ENCODE results near the gene ZNF385C.

ZNF385C gene

DNA sequence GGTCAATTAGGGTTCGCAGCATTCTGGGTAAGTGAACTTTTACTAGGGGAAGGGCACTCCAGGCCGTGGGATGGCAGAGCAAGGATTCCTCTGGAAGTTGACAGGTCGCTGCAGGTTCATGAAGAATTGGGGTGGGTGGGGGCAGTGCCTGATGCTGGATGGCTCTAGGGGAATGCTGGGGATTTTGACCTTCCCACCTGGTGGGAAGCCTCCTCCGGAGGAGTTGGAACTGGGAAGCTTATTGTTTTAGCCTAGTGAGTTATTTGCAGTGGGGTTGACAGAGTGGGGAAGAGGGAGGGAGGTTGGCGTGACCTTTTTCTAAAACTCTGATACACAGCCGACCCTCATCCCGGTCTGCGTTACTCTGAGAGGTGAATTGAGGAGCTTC is 47.3 kb downstream of the ZNF385C start:
- H3K4me3 ChIP-seq (ENCODE audit: low read depth, low read length): no peak overlapping the region
- TF ChIP-seq, protein P1, sequence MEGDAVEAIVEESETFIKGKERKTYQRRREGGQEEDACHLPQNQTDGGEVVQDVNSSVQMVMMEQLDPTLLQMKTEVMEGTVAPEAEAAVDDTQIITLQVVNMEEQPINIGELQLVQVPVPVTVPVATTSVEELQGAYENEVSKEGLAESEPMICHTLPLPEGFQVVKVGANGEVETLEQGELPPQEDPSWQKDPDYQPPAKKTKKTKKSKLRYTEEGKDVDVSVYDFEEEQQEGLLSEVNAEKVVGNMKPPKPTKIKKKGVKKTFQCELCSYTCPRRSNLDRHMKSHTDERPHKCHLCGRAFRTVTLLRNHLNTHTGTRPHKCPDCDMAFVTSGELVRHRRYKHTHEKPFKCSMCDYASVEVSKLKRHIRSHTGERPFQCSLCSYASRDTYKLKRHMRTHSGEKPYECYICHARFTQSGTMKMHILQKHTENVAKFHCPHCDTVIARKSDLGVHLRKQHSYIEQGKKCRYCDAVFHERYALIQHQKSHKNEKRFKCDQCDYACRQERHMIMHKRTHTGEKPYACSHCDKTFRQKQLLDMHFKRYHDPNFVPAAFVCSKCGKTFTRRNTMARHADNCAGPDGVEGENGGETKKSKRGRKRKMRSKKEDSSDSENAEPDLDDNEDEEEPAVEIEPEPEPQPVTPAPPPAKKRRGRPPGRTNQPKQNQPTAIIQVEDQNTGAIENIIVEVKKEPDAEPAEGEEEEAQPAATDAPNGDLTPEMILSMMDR (IDR thresholded peaks at IDR 0.05; ENCODE audit: low read depth, low read length): no peak
- in situ Hi-C loops (cut with HindIII; ENCODE audit: low sequenced_read_pairs): no loop called here
- DNase-seq (ENCODE audit: low read depth, low spot score): no peak

DNA sequence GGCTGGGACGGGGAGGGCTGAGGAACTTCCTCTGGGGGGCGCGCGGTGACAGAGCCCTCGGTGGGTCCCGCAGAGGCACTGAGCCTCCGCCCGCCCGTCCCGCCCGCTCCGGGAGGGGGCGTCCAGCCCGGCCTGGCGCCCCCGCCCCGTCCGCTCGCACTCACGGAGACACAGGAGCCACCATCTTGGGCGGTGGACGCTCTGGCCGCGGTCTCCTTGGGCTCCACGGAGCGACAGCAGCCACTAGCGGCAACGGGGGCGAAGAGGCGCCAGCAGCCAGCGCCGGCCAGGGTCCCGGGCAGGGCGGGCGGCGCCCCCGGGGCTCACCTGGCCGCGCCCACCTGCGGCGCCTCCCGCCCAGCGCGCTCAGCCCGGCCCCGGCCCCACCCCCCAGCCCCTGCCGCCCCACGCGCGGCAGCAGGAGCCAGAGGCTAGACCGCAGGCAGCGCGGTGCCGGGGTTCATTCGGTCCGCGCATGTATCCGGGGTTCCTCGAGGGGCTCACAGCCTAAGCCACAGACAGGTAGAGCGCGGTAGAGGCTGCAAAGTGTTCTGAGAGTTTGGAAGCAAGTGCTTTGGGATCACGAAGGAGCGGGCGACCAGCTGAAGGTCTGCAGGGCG is 47.8 kb downstream of the ZNF385C start, which contains the start of gene C17orf113:
TSS of gene C17orf113 (minus strand) at position 209 of the 620 bp plus-strand sequence. CDS start 7,225 bp downstream, outside the sequence.
- TF ChIP-seq, protein P1 (IDR thresholded peaks at IDR 0.05; ENCODE audit: low read depth, low read length): peak; percentile 32
- no peak for DNase-seq (ENCODE audit: low read depth, low spot score)
- in situ Hi-C loops (cut with HindIII; ENCODE audit: low sequenced_read_pairs): no loop called here
- H3K4me3 ChIP-seq (ENCODE audit: low read depth, low read length): peak within 1 kb of the TSS; percentile 37

DNA sequence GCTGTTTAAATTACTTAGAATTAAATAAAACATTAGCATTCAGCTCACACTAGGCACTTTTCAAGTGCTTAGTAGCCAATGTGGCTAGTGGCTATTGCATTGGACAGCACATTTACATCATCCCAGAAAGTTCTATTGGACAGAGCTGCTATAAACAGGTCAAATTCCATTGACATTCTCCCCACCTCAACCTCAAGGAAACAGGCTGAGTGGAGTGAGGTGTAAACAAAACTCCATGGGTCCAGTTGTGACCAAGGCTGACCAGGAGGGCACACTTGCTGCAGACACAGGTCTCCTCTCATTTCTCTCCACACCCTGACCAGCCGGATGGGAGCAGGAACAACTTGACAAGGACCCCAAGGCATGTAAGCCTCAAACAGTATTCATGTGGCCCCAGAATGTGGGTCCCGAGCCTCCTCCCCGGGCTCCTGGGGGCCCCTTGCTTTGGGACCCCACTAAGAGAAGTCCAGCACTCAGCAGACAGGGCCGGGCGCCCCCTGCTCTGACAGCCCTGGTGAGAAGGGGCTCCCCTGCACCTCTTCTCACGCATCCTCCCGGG is 48.4 kb downstream of the ZNF385C start:
- H3K4me3 ChIP-seq (ENCODE audit: low read depth, low read length): peak overlapping the region; percentile 37
- no peak for DNase-seq (ENCODE audit: low read depth, low spot score)
- in situ Hi-C loops (cut with HindIII; ENCODE audit: low sequenced_read_pairs): no loop called here
- TF ChIP-seq, protein P1 (IDR thresholded peaks at IDR 0.05; ENCODE audit: low read depth, low read length): no peak

DNA sequence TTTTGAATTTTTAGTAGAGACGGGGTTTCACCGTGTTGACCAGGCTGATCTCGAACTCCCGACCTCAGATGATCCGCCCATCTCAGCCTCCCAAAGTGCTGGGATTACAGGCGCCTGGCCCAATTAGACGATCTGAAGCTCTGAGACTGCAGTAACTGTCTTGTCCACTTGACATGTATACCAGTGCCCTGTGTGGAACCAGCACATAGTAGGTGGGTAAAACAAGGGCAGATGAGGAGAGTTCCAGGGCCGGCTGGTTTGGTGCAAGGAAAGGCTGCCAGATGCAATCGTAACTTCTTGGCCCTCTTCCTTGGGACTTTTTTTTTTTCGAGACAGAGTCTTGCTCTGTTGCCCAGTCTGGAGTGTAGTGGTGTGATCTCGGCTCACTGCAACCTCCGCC is 50.9 kb downstream of the ZNF385C start:
- DNase-seq (ENCODE audit: low read depth, low spot score): no peak
- H3K4me3 ChIP-seq (ENCODE audit: low read depth, low read length): no peak overlapping the region
- TF ChIP-seq, protein P1 (IDR thresholded peaks at IDR 0.05; ENCODE audit: low read depth, low read length): no peak
- in situ Hi-C loops (cut with HindIII; ENCODE audit: low sequenced_read_pairs): no loop called here

DNA sequence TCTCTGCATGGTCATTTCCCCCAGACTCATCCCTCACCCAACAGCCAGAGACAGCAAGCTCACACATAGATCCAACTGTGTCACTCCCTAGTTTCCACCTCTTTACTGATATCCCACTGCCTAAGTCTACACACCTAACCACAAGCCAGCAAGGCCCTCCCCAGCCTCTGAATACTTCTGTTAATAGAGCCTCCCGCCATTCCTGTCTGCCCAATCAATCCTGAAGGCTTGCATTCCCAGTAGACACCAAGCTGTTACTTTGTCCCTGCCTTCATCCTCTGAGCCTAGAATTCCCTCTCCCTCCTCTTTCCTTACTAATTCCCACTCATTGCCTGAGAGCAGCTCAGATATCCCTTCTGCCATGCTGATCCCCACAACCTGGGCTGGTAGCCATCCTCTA is 52.6 kb downstream of the ZNF385C start:
- no peak for DNase-seq (ENCODE audit: low read depth, low spot score)
- TF ChIP-seq, protein P1 (IDR thresholded peaks at IDR 0.05; ENCODE audit: low read depth, low read length): no peak
- H3K4me3 ChIP-seq (ENCODE audit: low read depth, low read length): no peak overlapping the region
- in situ Hi-C loops (cut with HindIII; ENCODE audit: low sequenced_read_pairs): no loop called here

DNA sequence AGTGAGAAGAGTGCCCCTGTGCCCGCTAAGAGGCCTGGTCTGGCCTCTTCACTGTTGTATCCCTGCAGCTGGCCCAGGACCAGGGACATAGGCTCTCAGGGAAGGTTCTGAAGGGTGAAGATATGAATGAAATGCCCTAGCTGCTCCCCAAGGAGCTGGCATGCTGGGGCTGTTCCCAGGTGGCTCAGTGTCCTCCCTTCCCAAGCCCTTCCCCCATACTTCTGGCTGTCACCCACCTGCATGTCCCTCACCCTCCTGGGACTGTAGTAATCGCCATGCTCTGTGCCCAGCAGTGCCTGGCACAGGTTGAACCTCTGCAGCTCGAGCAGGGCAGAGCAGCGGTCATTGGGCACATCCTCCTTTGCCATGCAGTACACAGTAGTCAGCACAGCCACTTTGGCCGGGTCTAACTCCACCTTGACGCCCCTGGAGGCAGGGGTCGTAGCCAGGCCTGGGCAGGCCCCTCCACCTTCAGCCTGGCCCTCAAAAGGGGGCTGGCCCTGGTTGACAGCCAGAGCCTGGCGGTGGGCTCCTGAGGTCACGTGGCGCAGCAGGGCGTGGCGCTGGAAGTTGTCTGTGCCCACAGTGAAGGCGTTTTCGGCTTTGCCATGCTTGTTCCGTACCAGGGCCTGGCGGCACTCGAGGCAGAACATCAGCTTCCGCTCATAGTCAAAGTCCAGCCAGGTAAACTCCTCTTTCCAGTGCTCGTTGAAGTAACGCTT is 55.5 kb downstream of the ZNF385C start:
- in situ Hi-C loops (cut with HindIII; ENCODE audit: low sequenced_read_pairs): no loop called here
- DNase-seq (ENCODE audit: low read depth, low spot score): no peak
- TF ChIP-seq, protein P1 (IDR thresholded peaks at IDR 0.05; ENCODE audit: low read depth, low read length): no peak
- no peak overlapping the region for H3K4me3 ChIP-seq (ENCODE audit: low read depth, low read length)

All from astrocyte of the spinal cord (primary cell).